ENCODE data around the gene VTI1A.

- TF ChIP-seq POLR2A (IDR thresholded peaks at IDR 0.05) = no peak
- TF ChIP-seq CTCF (IDR thresholded peaks at IDR 0.05) = no peak
Observed at GRCh38 chr10:112843623-112844022, 396.6 kb downstream of the VTI1A start.

All from uterus (tissue), 2 donors.